Testis (tissue), 2 donors: Measurements from ENCODE around the gene DRC7.

Experiments used
- POLR2A ChIP-seq: fragments of 450-650 bp; IDR thresholded peaks from one replicate; pipeline ENCODE4 v1.6.1; 2017; ENCODE audit warnings: antibody characterized with exemption, mild to moderate bottlenecking, moderate library complexity
- TF ChIP-seq, protein P1 (sequence below), 3 experiments: fragments of 450-650 bp in 2 of 3; fragments of 200-600 bp in 1 of 3; sonication (generic) in 1 of 3; IDR thresholded peaks; one replicate each; pipeline ENCODE4 v1.5.1; 2016 to 2019; ENCODE audit warnings: antibody characterized with exemption in 3 of 3, mild to moderate bottlenecking in 2 of 3, moderate library complexity in 1 of 3

- TF ChIP-seq, protein P1, sequence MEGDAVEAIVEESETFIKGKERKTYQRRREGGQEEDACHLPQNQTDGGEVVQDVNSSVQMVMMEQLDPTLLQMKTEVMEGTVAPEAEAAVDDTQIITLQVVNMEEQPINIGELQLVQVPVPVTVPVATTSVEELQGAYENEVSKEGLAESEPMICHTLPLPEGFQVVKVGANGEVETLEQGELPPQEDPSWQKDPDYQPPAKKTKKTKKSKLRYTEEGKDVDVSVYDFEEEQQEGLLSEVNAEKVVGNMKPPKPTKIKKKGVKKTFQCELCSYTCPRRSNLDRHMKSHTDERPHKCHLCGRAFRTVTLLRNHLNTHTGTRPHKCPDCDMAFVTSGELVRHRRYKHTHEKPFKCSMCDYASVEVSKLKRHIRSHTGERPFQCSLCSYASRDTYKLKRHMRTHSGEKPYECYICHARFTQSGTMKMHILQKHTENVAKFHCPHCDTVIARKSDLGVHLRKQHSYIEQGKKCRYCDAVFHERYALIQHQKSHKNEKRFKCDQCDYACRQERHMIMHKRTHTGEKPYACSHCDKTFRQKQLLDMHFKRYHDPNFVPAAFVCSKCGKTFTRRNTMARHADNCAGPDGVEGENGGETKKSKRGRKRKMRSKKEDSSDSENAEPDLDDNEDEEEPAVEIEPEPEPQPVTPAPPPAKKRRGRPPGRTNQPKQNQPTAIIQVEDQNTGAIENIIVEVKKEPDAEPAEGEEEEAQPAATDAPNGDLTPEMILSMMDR (IDR thresholded peaks at IDR 0.05) = no peak
- no peak for TF ChIP-seq POLR2A
Observed at GRCh38 chr16:57706717-57707116, 12.1 kb downstream of the DRC7 start.
